ENCODE measurements around the gene MAPK9.

- TF ChIP-seq CTCF (IDR thresholded peaks at IDR 0.05), result no peak
- no peak for TF ChIP-seq EP300 (IDR thresholded peaks at IDR 0.05)
- no peak for TF ChIP-seq POLR2A (IDR thresholded peaks at IDR 0.05)
Observed at GRCh38 chr5:180207593-180207992, 84.3 kb downstream of the MAPK9 start.

All from ovary (tissue), 3 donors.